B cell (primary cell): ENCODE results near the gene RAI2.

Source experiments
- CTCF ChIP-seq: fragments of 200-600 bp; IDR thresholded peaks from one replicate; pipeline ENCODE4 v1.8.0; 2022; ENCODE audit warnings: antibody characterized with exemption, mild to moderate bottlenecking
- EZH2 ChIP-seq: IDR thresholded peaks from 2 replicates; pipeline ENCODE4 v1.6.1; 2012; ENCODE audit warnings: borderline replicate concordance, low read depth, mild to moderate bottlenecking, moderate library complexity, low read length; ENCODE audit not compliant: insufficient read depth, poor library complexity, severe bottlenecking

- TF ChIP-seq EZH2 (no peak), CTCF (no peak)
Observed at GRCh38 chrX:17803449-17803848, 57.6 kb downstream of the RAI2 start.
